HS-5 (cell line): ENCODE data around the gene DISP3.

Experiments used
- DNase-seq: peaks from one replicate; pipeline ENCODE4 v3.0.0-alpha.2; 2012; ENCODE audit warnings: low read depth

DISP3 gene

GRCh38 chr1:11529330-11529729 is 50.4 kb downstream of the DISP3 start:
- DNase-seq, result no peak

DNA sequence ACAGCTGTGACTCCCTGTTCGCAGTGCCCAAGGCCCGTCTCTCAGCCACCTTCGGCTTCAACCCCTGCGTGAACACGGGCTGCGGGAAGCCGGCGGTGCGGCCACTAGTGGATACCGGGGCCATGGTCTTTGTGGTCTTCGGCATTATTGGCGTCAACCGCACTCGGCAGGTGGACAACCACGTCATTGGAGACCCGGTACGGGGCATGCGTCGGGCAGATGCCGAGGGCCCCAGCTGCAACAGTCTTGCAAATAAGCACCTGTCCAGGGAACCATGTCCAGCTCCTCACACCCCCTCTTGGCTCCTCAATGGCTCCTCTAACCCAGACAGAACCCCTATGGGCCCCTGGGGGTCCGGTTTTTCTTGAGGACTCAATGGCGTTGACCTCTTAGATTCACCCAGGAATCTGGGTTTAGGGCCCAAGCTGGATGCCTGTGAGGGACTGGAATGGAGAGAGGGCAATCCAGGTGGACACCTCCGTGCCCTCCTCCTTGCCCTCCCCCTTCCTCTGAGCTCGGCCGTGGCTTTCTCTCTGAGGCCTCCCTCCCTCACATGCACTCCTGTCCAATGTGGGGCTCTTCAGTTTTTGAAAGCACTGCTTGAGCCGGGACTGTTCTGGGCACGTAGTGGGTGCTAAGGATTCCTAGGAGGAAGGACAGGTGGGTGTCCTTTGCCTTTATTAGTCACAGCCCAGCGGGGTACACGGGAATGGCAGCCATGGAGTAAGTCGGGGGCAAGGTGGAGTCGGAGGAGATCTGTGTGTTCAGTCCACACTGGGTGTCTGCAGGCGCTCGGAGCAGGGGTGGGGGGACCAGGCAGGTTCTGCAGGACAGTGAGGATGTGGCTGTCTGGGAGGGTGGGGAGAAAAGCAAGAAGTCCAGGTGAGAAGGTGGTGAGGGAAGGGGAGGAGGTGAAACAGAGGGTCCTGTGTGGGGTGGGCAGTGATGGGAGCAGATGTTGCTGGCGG is 51.1 kb downstream of the DISP3 start:
- no peak for DNase-seq

DNA sequence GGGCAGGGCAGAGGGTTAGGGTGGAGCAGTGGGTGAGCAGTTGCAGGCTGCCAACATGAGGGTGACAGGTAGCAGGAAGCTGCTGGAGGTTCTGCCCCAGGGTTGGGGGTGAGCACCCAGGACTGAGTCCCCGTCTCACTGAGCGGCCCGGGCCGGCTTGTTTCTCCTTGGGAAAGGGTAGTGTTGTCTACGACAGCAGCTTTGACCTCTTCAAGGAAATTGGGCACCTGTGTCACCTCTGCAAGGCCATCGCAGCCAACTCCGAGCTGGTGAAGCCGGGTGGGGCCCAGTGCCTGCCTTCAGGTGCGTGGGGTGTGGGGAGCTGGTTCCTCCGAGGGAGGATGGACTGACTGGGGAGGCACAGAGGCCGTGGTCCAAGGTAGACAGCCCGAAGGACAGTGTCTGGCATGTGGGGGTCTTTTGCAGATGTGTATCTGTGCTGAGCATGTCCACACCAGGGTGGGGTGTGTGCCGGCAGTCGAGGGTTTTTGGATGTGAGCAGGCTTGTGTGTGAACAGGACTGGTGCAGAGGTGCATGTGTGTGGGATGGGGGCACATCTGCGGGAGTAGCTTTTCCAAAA is 51.9 kb downstream of the DISP3 start:
- DNase-seq, result no peak

GRCh38 chr1:11531314-11531870 is 52.4 kb downstream of the DISP3 start:
- DNase-seq, result no peak

- no peak for DNase-seq
Measured at GRCh38 chr1:11531943-11532342, 53.0 kb downstream of the DISP3 start.

DNA sequence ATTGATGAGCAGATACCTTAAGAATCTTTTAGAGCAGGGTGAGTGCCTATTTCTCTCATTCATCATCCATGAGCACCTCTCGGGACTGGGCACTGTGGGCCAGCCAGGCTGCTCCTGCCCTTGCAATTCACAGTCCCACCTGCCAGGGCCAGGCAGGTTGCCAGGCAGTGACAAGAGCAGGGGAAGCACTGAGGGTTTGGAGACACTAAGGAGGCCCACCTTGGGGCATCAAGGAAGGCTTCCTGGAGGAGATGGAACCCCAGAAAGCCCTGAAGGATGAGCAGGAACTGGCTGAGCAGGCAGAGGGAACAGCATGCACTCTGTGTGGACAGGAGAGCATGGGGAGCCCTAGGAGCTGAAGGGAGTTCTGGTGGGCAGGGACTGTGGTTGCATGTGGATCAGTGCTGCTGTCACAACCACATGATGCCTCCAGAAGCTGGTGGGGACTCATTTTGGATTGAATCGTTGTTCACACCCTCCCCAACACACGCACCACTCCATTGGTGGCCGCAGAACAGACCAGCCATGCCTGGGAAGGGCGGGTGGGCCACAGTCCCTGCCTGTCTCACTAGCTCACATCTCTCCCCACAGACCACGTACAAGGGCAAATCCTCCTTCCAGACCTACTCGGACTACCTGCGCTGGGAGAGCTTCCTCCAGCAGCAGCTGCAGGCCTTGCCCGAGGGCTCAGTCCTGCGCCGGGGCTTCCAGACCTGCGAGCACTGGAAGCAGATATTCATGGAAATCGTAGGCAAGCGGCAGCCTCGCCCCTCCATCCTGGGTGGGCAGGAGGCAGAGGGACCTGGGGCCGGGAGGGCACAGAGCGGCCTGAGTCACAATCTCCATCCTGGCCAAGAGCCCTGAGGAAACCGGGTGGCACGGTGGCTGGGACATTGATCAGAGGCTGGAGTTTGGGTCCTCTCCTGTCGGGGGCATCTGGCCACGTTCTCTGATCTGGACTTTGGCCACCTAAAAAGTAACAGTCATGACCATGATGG is 55.1 kb downstream of the DISP3 start:
- DNase-seq, result no peak

- DNase-seq, result no peak
Measured at GRCh38 chr1:11534846-11535245, 55.9 kb downstream of the DISP3 start.

GRCh38 chr1:11535316-11535715 is 56.4 kb downstream of the DISP3 start:
- no peak for DNase-seq

GRCh38 chr1:11535761-11536572 is 57.0 kb downstream of the DISP3 start:
- DNase-seq, result no peak

DNA sequence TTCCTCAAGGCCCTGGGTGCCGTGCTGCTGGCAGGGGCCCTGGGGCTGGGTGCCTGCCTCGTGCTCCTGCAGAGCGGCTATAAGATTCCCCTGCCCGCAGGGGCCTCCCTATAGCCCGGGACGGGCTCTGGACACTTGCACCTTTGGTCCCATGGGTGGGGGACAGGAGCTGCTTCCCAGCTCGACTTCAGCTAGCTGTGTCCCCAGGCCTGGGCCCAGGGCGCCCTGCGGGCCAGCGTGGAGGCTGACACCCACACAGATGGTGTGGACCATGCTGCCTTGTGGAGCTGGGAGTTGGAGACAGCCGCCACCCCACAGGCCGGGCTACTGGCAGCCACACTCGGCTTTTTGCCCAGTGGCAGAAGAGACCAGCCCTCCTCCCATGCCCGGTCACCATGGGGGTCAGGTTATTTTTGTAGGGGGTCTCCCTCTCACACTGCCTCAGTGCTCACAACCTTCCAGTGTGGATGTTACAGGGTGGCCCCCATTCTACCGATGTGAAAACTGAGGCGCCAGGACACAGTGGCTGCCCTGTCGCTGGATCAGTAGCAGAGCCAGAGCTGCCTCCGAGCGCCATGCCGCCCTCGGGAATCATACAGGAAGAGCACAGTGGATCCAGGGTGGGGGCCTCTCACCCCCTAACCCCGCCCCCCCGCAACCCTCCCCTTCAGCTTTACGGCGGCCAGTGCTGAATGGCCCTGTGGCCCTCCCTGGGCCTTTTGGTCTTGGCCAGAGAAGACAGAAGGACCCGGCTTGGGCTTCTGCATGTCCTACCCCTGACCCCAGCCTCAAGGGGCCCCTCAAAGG is 57.8 kb downstream of the DISP3 start:
- no peak for DNase-seq

DNA sequence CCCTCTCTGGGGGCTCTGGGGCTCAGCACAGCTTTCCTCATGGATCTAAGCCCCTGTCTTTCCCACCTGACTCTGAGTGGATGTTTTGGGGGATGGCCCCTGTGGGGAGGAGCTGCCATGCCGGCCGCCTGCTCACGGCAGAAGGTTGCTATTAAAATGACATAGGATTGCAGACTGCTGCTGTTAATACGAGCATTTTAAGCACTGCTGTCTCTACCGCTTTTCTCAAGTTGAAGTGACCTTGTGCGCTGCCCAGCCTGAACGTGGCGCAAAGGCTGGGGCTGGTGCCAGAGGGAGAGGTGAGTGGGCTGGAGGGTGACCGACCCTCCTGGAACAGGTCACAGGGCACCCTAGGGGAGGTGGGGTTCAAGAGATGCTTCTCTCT is 58.4 kb downstream of the DISP3 start:
- no peak for DNase-seq

GRCh38 chr1:11537854-11538591 is 59.1 kb downstream of the DISP3 start:
- no peak for DNase-seq

GRCh38 chr1:11538886-11539285 is 59.9 kb downstream of the DISP3 start:
- DNase-seq, result no peak

DNA sequence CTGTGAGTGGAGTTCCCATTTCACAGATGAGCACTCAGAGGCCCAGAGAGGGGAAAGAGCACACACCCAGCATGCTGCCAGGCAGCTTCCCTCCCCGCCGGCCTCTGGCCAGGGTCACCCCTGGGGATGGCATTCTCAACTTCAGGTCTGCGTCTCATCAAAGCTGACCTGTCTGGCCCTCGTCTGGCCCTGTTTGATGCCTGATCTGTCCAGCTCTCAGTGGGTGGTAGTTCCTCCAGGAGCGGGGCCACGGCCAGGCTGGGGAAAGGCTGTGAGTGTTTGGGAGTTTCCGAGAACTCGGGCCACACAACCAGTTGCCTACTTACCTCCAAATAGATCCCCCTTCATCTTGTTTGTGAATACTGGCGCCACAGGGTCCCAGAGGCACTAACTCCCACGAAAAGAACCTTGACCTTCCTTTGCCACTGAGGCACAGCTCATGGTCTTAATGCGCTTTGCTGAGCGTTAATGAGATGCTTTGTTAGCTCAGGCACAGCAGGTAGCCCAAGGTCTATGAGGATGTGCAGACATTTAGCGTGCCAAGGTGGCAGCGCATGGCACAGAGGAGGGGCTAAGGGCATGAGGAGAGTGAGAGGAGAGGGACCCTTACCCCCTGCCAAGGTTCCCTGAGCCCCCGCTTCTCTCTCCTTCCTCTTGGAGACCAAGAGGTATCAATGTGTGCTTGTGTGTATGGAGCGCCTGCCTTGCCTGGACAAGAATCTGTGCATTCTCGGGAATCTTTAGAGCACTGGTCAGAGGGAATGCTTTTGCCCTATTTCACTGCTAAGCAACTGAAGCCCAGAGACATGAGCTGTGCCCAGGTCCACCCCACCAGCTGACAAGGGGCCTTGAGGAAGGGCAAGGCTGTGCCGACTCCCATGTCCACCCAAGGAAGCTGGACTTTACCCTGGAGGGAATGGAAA is 61.2 kb downstream of the DISP3 start:
- no peak for DNase-seq

DNA sequence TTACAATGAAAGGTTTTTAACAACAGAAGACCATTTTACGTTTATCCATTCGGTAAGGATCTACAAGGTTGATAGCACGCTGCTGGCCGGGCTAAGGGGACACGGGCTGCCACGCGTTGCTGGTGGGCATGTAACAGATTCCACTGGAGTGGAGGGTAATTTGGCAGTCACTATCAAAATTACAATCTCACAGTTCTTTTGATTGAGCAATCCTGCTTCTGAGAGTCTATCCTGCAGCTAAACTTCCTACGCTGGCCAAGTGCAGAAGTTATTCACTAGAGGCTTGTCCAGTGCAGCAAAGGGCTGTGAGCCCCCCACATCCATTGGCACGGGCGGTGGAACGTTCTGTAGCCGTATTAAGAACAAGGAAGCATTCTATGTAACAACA is 61.8 kb downstream of the DISP3 start:
- DNase-seq, result no peak

DNA sequence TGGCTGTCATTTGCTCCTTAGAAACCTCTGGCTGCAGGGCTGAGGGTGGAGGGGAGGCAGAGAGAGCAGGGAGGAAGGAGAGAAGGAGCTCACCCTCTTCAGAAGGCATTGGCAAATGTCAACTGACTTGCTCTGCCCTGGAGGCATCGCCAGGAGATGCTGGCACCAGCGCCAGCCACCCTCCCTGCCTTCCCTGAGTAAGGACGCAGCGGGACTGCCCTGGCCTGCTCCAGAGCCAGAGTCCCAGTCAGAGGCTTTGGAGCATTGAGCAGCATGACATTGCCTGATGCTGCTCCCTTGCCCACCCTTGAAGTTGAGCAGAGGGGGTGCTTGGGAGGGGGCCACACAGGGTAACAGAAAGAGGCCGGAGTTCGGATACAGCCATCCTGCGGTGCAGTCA is 62.3 kb downstream of the DISP3 start:
- DNase-seq, result no peak

DNA sequence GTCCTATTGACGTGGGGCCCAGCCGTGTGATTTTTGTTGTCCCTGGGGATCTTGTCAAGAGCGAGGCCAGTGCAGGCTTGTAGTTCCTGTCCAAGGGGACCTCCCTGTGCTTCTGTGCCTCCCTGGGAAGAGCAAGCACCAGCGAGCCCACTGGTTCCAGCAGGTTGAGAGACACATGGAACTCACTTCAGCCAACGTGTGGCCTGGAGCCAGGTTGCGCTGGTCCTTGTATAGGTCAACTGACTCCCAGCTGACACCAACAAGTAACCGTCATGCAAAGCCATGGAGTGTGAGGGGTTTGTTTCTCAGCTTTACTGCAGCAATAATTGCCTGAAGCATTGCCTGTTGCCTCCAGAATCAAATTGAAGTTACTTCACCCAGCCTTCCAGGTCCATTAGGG is 63.0 kb downstream of the DISP3 start:
- DNase-seq, result no peak

DNA sequence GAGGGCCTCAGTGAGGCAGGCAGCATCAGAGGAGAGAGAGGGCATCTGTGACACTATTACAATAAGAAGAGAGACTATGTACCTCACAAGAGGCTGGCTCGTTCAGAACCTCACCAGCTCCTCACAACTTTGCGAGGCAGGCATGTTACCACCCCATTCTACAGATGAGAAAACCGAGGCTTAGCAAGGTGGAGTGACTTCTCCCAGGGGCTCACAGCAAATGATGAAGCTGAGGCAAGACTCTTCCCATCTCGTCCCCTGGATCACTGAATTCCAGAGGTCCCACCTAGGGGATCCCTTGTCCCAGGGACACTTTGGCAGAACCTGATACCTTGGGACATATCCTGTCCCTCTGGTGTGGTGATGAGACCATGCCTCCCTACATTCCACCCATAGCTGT is 64.4 kb downstream of the DISP3 start:
- no peak for DNase-seq

DNA sequence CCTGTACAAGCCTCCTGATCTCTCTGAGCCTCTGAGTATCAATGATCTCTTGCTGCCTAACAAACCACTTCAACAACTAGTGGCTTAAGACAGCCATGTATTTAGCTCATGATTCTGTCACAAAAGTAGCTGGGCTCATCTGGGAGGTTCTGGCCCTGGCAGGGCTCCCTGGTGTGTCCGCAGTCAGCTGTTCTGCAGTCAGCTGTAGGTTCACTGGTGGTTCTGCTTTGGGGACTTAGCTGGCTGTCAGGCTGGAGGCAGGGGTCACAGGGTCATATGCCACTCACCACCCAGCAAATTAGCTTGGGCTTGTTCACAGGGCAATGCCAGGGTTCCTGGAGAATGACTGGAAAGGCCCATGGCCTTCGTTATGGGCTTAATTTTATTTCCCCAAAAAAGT is 64.8 kb downstream of the DISP3 start:
- no peak for DNase-seq
